Neural progenitor cell (in vitro differentiated cells): ENCODE results near the gene RBM8A.

ENCODE experiments used
- CTCF ChIP-seq: fragments of 200-600 bp; sonication (generic); IDR thresholded peaks from 2 replicates; pipeline ENCODE4 v1.5.1; 2017; ENCODE audit warnings: antibody characterized with exemption, mild to moderate bottlenecking
- EZH2 ChIP-seq: fragments of 200-600 bp; sonication (generic); IDR thresholded peaks from 2 replicates; pipeline ENCODE4 v1.6.1; 2017; ENCODE audit warnings: antibody characterized with exemption, mild to moderate bottlenecking, moderate library complexity

- TF ChIP-seq CTCF (no peak), EZH2 (no peak)
Observed at GRCh38 chr1:145967288-145967687, 40.0 kb upstream of the RBM8A start.
